Fibroblast of lung (primary cell): Measurements from ENCODE around the gene NECAP2.

Experiments used
- CTCF ChIP-seq, 2 donors: IDR thresholded peaks in 1 of 2; conservative IDR thresholded peaks in 1 of 2; 1 replicate in 1 of 2; 2 replicates in 1 of 2; pipeline ENCODE4 v1.5.1; 2011 to 2012; ENCODE audit warnings: low read length in 2 of 2, control low read depth in 1 of 2, inconsistent platforms in 1 of 2, low read depth in 1 of 2, mild to moderate bottlenecking in 1 of 2
- EZH2 ChIP-seq: IDR thresholded peaks from 2 replicates; pipeline ENCODE4 v1.5.1; 2012; ENCODE audit warnings: low read length, control low read depth, mild to moderate bottlenecking; ENCODE audit errors: missing control alignments

GRCh38 chr1:16398371-16398953 lies 42.1 kb upstream of the NECAP2 start:
- no peak for TF ChIP-seq CTCF (conservative IDR thresholded peaks at IDR 0.05 in 1 of 2, IDR thresholded peaks at IDR 0.05 in 1 of 2; ENCODE audit: low read depth in 1 of 2, low read length in 2 of 2)
- no peak for TF ChIP-seq EZH2
